Endometrium (tissue), 2 donors: ENCODE measurements around the gene STOML2.
"Not testable (repeated sequence)": the region's sequence is repeated elsewhere in the genome, so short reads cannot be mapped to it uniquely, and the experiment has no call there.

Experiments
- FAIRE-seq: peaks from 2 replicates; lab custom pipeline; 2012; peaks lifted over from hg19 to GRCh38; lab: Jason Lieb, UNC
- donor health status: control.
- donor health status: control.

The STOML2 gene, protein sequence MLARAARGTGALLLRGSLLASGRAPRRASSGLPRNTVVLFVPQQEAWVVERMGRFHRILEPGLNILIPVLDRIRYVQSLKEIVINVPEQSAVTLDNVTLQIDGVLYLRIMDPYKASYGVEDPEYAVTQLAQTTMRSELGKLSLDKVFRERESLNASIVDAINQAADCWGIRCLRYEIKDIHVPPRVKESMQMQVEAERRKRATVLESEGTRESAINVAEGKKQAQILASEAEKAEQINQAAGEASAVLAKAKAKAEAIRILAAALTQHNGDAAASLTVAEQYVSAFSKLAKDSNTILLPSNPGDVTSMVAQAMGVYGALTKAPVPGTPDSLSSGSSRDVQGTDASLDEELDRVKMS

DNA sequence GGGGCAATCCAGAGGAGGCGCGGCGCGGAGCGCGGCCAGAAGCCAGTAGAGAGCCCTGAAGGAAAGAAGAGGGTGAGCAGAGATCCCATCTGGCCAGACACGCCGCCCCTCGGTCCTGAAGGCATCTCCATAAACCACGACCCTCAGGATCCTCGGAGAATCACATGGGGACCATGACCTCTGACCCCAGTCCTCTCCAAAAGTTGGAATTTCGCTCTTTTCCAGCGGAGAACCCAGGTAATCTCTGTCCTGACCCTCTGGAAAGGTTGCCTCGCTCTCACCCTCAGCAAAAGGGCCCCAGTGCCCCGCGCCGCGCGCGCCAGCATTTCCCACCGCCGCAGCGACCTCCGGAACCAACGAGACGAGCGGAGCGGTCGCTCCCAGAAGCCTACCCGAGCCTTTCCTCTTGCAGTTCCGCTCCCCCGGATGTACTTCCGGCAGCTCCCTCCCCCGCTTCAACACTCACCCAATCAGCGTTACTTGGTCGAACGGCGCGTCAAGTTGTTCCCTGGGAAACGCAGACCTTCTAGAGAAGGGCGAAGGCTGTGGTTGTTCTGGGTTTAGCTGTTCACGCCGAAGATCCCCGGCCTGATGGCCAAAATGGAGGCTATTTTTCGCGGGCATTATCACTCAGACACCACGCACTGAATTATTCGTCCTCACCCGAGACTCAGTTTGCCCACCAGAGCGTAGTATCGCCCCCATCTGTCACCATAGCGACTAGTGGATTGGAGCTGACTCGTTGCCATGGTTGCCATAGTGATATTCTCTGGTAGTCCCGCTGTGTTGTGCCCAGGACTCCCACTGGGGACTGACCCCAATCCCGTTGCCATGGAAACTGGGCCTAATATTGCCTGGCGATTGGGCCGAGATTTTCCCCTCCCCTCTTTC, at the start of gene STOML2:
TSS of gene STOML2 (minus strand) at position 363 of the 891 bp plus-strand sequence. CDS start at position 326, 37 bp downstream.
- peak; percentile 70 for FAIRE-seq

DNA sequence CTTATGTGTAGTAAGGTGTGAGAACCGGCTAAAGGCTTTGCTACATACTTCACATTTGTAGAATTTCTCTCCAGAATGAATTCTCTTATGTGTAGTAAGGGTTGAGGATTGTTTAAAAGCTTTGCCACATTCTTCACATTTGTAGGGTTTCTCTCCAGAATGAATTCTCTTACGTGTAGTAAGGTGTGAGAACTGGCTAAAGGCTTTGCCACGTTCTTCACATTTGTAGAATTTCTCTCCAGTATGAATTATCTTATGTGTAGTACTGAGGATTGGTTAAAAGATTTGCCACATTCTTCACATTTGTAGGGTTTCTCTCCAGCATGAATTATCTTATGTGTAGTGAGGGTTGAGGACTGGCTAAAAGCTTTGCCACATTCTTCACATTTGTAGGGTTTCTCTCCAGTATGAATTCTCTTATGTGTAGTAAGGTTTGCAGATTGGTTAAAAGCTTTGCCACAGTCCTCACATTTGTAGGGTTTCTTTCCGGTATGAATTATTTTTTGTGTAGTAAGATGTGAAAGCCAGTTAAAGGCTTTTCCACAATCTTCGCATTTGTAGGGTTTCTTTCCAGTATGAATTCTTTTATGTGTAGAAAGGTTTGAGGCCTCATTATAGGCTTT, 45.1 kb upstream of the STOML2 start:
- FAIRE-seq, result not testable (repeated sequence)

DNA sequence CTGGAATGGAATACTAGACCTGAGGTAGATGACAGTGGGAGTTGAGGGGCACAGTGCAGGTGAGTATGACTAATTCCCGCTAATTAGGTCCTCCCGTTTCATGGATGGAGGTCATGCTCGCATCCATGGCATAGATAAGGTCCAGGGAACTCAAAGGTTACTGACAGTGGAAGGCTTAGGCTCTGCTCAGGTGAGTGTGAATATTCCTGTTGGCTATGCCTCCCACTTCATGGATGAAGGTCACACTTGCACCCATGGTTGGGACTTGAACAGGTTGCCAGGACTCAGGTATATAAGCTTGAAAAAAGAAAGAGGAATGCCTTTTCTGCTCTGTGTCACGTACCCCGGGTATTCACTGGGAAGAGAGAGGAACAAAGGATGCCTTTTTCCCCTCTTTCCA, 39.1 kb upstream of the STOML2 start:
- FAIRE-seq, result no peak

DNA sequence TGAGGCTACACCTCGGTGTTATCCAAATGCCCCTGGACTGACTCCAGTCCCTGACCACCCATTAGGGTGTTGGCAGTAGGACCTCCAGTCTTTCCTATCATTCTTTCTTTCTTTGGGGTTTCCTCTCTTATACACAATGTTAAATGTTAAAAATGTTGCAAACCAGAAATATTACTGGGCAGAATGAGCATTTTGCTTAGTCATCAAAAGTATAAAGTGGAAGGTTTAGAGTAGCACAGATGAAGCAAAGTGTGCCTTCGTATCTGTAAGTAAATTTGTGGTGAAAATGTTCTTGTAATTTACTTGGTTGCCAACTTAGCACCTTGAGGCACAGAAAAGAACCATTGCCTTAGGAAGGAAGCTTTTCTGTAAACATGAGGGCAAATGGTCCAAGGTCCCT, 37.2 kb upstream of the STOML2 start:
- no peak for FAIRE-seq

DNA sequence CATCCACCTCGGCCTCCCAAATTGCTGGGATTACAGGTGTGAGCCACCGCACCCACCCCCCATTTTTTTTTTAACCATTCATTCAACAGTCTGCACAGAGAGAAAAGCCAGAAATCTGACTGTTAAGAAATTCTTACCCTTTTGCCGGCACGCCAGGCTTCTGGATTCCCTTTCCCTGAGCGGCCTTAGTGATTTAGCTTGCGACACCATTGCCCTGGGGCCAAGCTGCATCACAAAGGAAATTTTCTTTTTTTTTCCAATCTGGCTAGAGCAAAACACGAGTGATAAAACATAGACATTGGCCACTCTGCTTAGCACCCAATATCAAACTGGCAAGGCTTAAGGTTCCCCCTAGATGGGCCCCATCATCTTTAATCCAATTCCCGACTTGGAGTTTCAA, 33.9 kb upstream of the STOML2 start:
- FAIRE-seq, result no peak

DNA sequence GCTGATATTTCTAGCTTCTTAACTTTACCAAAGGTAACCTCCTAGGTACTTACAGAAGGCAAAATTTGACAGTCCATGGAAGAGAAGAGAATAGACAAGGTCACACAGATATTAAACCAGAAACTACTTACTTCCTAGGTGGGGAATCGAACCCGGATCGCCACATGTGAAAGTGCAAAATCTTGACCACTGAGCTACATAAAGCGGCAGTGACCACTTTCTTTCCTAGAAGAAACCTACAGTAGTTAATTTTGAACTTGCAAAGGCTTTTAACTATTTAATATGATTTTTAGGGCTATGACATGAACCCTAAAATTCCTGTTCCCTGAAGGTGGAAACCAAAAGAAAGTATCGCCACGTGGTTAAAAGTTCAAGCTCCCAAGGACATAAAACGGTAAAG, 33.1 kb upstream of the STOML2 start:
- no peak for FAIRE-seq

DNA sequence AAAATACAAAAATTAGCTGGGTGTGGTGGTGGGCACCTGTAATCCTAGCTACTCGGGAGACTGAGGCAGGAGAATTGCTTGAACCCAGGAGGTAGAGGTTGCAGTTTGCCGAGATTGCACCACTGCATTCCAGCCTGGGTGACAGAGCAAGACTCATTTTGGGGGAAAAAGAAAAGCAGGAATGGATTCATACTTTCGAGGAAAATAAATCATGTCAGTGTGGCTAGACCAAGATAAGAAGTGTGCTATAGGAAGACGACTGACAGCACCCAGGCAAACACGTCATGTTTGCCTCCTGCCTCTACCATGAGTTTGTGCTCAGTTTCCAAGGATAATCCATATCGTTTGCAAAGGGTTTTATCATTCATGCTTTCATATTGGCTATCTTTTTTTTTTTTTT, 32.0 kb upstream of the STOML2 start:
- FAIRE-seq, result no peak

DNA sequence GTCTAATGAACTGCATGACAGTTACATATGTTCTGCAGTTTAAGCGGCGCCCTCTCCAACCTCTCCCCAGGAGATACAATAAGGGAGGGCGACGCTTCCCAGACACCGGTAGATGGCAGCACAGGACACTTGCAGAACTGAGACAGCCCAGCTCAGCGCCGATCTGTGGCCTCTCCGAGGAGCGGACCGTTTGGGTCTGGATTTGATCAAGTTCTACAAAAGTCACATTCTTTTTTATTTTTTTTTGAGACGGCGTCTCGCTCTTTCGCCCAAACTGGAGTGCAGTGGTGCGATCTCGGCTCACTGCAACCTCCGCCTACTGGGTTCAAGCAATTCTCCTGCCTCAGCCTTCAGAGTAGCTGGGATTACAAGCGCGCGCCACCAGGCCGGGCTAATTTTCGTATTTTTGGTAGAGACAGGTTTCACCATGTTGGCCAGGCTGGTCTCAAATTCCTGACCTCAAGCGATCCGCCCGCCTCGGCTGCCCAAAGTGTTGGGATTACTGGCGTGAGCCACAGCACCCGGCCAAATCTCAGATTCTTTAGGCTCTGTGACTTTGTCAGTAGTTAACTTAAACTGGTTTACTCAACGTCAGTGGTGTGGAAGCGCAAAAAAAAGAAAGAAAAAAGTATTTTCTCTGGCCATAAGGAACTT, 14.1 kb upstream of the STOML2 start:
- peak; percentile 91 for FAIRE-seq

DNA sequence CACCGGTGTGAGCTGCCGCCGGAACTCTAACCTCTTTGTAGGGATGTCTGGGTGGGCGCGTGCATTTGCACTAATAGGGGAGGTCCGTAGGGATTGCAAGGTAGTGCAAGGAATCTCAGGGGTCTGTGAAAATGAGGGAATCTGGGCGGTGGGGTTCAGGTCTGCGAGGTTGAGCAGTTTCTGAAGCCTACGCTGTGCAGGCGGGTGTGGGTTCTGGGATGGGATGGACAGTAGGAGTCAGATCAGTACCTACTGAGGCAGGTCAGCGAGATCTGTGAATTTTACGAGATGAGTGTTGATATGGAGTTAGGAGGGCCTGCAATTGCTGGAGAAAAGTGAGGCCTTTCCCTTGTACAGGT, 13.6 kb upstream of the STOML2 start:
- FAIRE-seq, result no peak

DNA sequence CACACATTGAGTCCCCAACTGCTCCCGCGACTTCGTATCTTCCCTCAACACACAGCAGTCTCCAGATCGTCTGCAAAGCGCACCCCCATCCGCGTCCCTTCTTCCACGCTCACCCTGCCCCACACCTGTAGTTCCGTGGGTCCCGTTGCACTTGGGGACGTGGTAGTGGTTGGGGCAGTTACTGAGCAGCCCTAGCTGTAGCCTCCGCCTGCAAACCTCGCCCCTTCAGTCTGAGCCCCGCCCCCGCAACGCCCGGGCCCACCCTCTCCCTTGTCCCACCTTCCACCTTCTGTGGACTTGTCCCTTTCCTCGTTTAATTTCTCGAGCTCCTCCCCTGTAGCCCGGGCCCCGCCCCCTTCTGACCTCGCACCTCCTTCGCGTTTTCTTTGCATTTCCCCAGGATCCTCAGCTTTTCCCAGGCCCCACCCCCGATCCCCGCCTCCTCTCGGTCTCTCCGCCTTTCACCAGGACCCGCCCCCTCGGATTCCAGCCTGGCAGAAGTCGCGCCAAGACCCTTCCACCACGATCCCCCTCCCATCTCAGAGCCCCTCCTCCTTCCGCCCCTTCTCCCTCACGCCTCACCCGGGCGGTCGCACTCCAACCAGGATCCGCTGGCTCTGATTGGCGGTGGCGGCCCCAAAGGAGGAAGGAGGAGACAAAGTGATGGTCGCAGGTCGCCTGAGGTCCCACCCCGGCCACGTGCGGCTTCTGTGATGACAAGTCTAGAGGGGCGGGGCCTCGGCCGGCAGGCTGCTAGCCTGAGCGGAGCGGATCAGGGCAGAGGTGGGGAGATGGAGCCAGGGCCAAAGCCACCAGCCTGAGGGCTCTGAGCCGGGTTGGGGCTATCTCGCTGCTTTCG, 13.0 kb upstream of the STOML2 start, which contains the start of gene ATOSB:
TSS of gene ATOSB (minus strand) at position 183 of the 859 bp plus-strand sequence. CDS start 7,588 bp downstream, outside the sequence.
- peak; percentile 93 for FAIRE-seq

DNA sequence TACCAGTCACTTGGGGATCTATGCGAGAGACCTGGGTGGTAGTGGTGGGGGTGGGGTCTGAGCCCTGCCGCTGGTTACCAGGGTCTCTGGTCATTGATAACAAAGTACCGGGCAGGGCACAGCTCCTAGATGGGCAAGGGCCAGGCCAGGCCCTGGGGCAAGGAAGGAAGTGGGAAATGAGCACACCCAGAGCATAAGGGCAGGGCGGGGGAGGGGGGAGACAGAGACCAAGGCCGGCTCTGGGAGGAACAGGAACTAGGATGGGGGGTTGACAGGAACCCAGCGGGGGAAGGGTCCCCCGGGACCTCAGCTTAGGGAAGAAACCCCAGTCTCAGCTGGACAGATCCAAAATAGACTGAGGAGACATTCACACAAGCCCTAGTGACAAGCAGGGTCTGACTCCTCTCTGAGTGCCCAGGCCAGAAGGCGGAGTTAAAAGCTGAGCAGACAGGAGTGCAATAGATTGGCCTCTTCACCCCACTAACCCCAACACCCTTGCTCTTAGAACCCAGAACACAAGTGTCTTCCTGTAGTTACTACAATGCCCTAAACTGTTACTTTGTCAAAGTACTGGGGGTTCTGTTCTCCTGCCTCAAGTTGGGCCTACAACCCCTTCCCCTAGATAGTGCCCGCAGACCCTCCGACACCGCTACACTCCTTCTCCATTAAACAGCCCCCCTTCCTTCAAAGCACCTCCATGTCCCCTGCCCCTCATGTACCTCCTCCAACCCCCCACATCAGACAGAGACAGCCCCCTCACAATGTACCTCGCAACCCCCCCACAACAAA, 12.1 kb upstream of the STOML2 start:
- no peak for FAIRE-seq

DNA sequence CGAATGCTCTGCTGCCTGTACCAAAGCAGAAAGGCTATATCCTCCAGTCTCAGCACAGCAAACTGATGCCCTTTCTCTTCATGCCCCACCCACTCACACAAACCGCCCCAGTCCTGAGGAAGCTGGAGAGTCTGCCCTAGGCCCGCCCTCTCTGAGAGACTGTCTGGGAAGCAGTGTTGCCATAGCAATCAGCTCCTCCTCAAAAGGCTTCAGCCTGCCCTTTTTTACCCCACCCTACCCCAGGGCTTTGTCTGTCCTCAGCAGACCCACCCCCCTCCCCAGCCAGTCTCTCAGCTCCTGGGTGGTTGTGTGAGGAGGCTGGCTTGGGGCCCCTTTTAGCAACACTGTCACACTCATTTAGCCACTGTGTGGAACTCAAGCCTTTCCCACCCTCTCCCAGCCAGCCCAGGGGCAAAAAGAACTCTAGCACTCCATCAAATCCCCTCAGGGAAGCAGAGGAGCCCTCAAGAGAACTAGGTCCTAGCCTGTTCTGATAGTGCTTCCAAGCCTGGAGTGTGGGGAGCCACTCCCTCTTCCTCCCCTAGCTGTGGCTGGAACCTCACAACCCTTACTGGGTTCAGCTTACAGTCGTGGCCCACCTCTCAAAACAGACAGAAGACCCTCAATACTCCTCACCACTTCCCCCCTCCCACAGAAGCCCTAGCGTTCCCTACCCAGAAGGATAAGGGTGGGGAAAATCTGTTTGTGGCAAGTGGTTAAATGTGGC, 11.3 kb upstream of the STOML2 start:
- FAIRE-seq, result no peak

DNA sequence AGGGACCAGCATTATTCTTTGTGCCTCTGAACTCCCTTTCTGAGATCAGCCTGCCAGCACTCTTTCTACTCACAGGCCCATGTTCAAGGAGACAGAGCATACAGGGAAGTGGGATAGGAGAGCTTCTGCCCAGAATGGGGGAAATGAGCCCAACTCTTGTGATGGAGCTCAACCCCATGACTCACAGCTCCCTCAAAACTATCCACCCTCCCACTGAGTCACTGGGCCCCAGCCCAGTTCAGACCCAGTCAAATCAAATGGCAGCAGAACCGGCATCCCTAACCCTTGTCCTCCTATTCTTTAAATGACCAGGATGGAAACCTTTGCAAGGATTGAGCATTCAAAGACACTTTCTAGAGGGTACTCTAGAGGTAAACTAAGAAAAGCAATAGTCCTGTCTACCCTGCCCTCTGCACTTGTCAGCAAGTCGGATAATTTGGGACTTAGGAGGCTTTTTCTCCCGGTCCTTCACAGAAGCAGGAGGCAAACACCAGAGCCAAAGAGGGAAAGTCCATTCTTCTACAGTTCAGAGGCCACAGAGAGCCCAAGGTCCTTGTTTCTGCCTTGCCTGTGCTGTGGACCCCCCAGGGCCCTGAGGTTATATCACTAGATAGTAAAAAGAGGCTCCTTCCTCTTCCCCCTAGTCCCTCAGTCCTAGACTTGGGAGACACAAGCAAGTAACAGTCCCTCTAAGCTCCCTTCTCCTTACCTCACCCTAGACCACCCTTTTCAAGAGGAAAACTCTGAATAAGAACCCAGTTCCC, 9.5 kb upstream of the STOML2 start:
- FAIRE-seq, result no peak

DNA sequence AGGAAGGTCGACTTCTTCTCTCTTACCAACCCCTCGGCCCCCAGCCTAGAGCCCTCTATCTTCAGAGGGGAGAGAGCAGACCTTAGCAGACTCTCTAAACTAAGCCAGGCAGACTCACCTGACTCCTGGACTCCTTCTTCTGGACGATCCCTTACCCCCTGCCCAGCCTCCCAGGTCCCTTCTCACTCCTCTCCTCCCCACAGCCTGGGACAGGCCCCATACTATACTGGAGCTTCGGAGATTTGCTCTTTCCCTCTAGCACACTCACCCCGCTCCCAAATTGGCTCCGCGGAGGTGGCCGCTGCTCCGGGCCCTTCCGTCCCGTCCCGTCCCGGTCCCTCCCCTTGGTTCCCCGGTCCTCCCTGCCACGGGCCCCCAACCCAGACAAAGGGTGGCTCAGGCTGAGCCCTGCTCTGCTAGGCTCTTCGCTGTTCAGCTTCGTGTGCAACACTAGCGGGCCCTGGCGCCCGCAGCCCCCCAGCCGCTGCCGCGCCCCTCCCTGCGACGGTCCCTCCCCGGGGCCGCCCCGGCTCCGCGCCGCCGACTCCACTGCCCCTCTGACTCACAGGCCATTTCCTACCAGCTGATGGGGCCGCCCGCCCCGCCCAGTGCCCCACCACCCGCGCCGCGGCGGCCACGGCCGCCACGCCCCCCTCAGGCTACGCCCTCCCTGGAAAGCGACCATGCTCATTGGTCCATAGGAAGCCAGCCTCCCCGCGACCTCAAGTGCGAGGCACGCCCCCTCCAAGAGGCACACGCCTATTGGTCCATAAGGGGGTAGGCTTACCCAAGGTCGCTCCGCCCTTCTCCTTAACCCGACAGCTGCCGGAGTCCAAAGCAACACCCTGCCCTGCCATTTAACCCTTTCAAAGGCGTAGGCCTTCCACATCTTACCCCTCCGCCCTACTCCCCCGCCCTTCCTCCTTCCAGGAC, 8.3 kb upstream of the STOML2 start:
- FAIRE-seq, result peak; percentile 31

DNA sequence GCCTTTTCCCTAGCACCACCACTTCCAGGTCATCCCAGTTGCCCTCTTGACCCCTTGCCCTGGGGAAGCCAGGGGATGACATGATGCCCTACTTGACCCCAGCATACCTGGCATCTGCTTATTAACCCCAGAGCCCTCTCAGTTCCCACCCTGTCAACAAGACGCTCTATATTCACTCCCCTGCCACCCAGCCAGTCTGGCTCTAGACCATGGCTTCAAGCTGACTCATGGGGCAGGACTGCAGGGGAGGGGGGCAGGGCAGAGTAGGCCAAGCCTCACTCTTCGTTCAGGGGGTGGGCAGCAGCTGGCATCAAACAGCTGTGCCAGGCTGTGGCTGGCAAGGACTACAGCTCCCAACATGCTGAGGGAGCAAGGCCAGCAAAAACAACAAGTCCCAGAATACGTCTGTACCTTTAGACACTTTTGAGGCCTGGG, 7.4 kb upstream of the STOML2 start:
- no peak for FAIRE-seq

DNA sequence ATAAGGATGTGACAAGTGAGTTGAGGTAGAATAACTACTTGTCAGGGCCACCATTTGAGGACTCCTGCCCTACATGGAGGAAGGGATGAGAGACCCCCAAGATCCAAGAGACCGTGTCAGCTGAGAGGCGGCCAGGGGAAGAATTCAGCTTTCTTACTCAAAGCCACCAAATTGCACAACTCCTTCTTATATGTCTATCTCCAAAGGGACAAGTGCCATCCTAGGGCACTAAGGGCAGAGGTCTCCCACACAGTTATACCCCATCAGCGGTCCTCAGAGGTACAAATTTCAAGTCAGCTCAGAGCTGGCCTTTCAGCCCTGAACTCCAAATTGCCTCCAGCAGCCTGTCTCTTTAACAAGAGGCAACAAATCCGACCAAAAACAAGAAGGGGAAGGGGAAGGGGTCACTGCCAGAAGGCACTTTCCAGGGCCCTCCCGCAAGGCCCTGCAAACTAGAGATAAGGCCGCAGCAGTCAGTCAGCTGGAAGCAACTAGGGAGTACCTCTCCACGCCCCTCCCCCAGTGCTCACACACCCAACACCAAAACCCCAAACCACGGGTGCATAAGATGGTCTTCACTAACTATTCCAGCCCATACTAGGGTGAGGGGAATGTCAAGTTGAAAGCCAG, 6.1 kb upstream of the STOML2 start:
- FAIRE-seq, result no peak

DNA sequence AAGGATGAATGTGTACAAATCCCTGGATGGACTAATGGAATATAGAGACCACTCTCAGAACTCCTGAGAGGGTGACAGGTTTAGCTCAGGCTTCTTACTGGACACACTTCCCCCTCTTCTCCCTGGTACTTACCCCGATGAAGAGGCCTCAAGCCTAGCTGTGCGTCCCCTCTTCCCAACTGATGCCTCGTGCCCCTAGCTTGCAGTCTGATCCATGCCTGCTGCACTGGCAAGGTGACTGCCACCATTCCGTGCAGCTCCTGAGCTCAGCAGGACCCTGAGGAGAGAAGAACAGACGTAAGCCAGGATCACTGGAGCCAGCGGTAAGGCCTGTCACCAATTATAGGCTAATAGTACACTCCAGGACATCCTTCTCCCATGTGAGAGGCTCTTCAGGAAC, 5.5 kb upstream of the STOML2 start:
- FAIRE-seq, result no peak
